Endothelial cell of umbilical vein (primary cell): ENCODE measurements around the gene SLC24A3. TPM values are rescaled to one million over a fixed set of nuclear protein-coding genes. Genes with fewer than 3 reads are reported as not detected.

ENCODE experiments used
- BruUV-seq: library from RNA; stranded (reverse); fragments of 400-500 nt; replicated peaks from 2 replicates; lab custom pipeline; 2021; lab: Mats Ljungman, UMichigan
- CTCF ChIA-PET: fragments of 300-600, 350-600 bp; sonication (Branson Sonifier 250); formaldehyde crosslinking; loops from one replicate; lab custom pipeline; 2021; ENCODE audit warnings: antibody characterized with exemption, inconsistent platforms; lab: Charles Lee
- POLR2A ChIA-PET: fragments of 300-600, 350-600 bp; sonication (Branson Sonifier 250); formaldehyde crosslinking; loops from one replicate; lab custom pipeline; 2021; ENCODE audit warnings: antibody characterized with exemption, inconsistent platforms; lab: Charles Lee
- DNase-seq: peaks from one replicate; pipeline ENCODE4 v3.0.0-alpha.2; 2011; ENCODE audit warnings: low read depth, low spot score
- FAIRE-seq: peaks from 2 replicates; lab custom pipeline; 2011; peaks lifted over from hg19 to GRCh38; lab: Jason Lieb, UNC
- H2AFZ ChIP-seq: 2 replicates; pipeline ENCODE4 v1.6.0; 2012; ENCODE audit warnings: low read depth, low read length, control low read depth, inconsistent platforms
- H3K27ac ChIP-seq: 2 replicates; pipeline ENCODE4 v1.5.1; 2011; ENCODE audit warnings: low read depth, mild to moderate bottlenecking, control low read depth, low read length, moderate library complexity; ENCODE audit not compliant: insufficient read depth
- H3K27me3 ChIP-seq, 2 experiments: 2 replicates each; pipeline versions ENCODE4 v1.6.0 to v1.6.1; 2011; ENCODE audit warnings: low read length in 2 of 2, mixed read lengths in 1 of 2; ENCODE audit not compliant: control insufficient read depth in 2 of 2, insufficient read depth in 2 of 2
- H3K36me3 ChIP-seq, 2 experiments: 2 replicates in 1 of 2; 3 replicates in 1 of 2; pipeline ENCODE4 v1.5.1; 2011; ENCODE audit warnings: low read length in 2 of 2, mild to moderate bottlenecking in 1 of 2, moderate library complexity in 1 of 2; ENCODE audit not compliant: control insufficient read depth in 2 of 2, insufficient read depth in 2 of 2; ENCODE audit errors: extremely low read depth in 1 of 2
- H3K4me1 ChIP-seq: 3 replicates; pipeline ENCODE4 v1.5.1; 2011; ENCODE audit warnings: mild to moderate bottlenecking, low read length; ENCODE audit not compliant: control insufficient read depth, insufficient read depth; ENCODE audit errors: extremely low read depth
- H3K4me2 ChIP-seq: 2 replicates; pipeline ENCODE4 v1.6.1; 2011; ENCODE audit warnings: low read length, control low read depth, mixed read lengths; ENCODE audit not compliant: insufficient read depth
- H3K4me3 ChIP-seq, 3 experiments: fragments of 200-600 bp in 1 of 3; sonication (generic), shearing (Covaris generic) in 1 of 3; replicated peaks in 1 of 3; 2 replicates each; pipeline ENCODE4 v1.5.1; 2011 to 2016; ENCODE audit warnings: control low read depth in 3 of 3, low read length in 3 of 3, mild to moderate bottlenecking in 2 of 3, inconsistent platforms in 1 of 3, low read depth in 1 of 3, moderate library complexity in 1 of 3; ENCODE audit not compliant: insufficient read depth in 1 of 3
- H3K79me2 ChIP-seq: 2 replicates; pipeline ENCODE4 v1.6.0; 2012; ENCODE audit warnings: low read length, inconsistent platforms; ENCODE audit not compliant: control insufficient read depth, insufficient read depth
- H3K9ac ChIP-seq: replicated peaks from 2 replicates; pipeline ENCODE3; 2011; ENCODE audit warnings: low read length, control low read depth; ENCODE audit not compliant: insufficient read depth; ENCODE audit errors: extremely low read depth
- H3K9me1 ChIP-seq: replicated peaks from 3 replicates; pipeline ENCODE4 v1.6.0; 2011; ENCODE audit warnings: mild to moderate bottlenecking, low read length; ENCODE audit not compliant: control insufficient read depth, insufficient read depth; ENCODE audit errors: extremely low read depth
- H3K9me3 ChIP-seq: replicated peaks from 2 replicates; pipeline ENCODE4 v1.5.1; 2012; ENCODE audit warnings: low read length, inconsistent platforms; ENCODE audit not compliant: control insufficient read depth, insufficient read depth
- H4K20me1 ChIP-seq: replicated peaks from 2 replicates; pipeline ENCODE3; 2011; ENCODE audit warnings: mild to moderate bottlenecking, low read length; ENCODE audit not compliant: control insufficient read depth, insufficient read depth; ENCODE audit errors: extremely low read depth
- CTCF ChIP-seq, 2 donors: IDR thresholded peaks; 1 replicate in 1 of 2; 2 replicates in 1 of 2; pipeline ENCODE4 v1.5.1; 2011; ENCODE audit warnings: low read length in 2 of 2, mild to moderate bottlenecking in 2 of 2, moderate library complexity in 2 of 2, control low read depth in 1 of 2, inconsistent platforms in 1 of 2, low read depth in 1 of 2; ENCODE audit not compliant: insufficient read depth in 1 of 2; ENCODE audit errors: extremely low read depth in 1 of 2
- EZH2 ChIP-seq: IDR thresholded peaks from 2 replicates; pipeline ENCODE4 v1.6.1; 2012; ENCODE audit warnings: borderline replicate concordance, low read depth, mild to moderate bottlenecking, moderate library complexity, low read length, inconsistent platforms; ENCODE audit not compliant: severe bottlenecking
- FOS ChIP-seq: IDR thresholded peaks from 2 replicates; pipeline ENCODE4 v1.6.1; 2011; ENCODE audit warnings: mild to moderate bottlenecking, low read length, moderate library complexity, borderline replicate concordance; ENCODE audit not compliant: insufficient read depth
- GATA2 ChIP-seq: IDR thresholded peaks from 2 replicates; pipeline ENCODE4 v1.7.0; 2011; ENCODE audit warnings: low read depth, mild to moderate bottlenecking, moderate library complexity, mixed read lengths, low read length; ENCODE audit not compliant: insufficient read length, insufficient read depth
- JUN ChIP-seq: IDR thresholded peaks from 2 replicates; pipeline ENCODE4 v1.6.1; 2011; ENCODE audit warnings: borderline replicate concordance, low read depth; ENCODE audit not compliant: insufficient read length, insufficient read depth
- MAX ChIP-seq: IDR thresholded peaks from 2 replicates; pipeline ENCODE4 v1.6.1; 2011; ENCODE audit not compliant: insufficient read depth, insufficient read length
- MYC ChIP-seq: IDR thresholded peaks from one replicate; pipeline ENCODE4 v1.6.1; 2011; ENCODE audit warnings: mild to moderate bottlenecking, low read depth, low read length
- POLR2A ChIP-seq: IDR thresholded peaks from 2 replicates; pipeline ENCODE4 v1.6.1; 2012; ENCODE audit warnings: low read depth, mild to moderate bottlenecking, control low read depth, low read length
- POLR2AphosphoS5 ChIP-seq: IDR thresholded peaks from 2 replicates; pipeline ENCODE4 v1.6.1; 2012; ENCODE audit warnings: low read depth, mild to moderate bottlenecking, control low read depth, low read length, moderate library complexity; ENCODE audit not compliant: insufficient read depth
- dilution Hi-C: fragments of 300-500 bp; cut with MboI; formaldehyde crosslinking; loops from one replicate; pipeline ENCODE4 v1.15.0; 2019; ENCODE audit warnings: low sequenced_read_pairs; ENCODE audit not compliant: extremely low pct_ligation_motif_present
- intact Hi-C: fragments of 100-400 bp; cut with micrococcal nuclease; formaldehyde crosslinking; loops from one replicate; pipeline ENCODE4 v1.10.0; 2022
- polyA plus RNA-seq, 4 experiments: library from polyadenylated mRNA; depleted of rRNA in 3 of 4; stranded (reverse) in 3 of 4; unstranded in 1 of 4; fragments of >200 nt; gene quantifications; 2 replicates each; pipeline versions ENCODE4 v1.2.1 to v1.2.3, GENCODE V29; 2011 to 2012; ENCODE audit warnings: missing spikeins in 1 of 4
- total RNA-seq: library from RNA; stranded (reverse); gene quantifications from 2 replicates; pipeline ENCODE4 v1.2.3, GENCODE V29; 2021

The SLC24A3 gene
- total and polyA plus RNA-seq, 2 donors (not counting 3 experiments of a cell fraction or from before 2014, with no cell fraction given) = not detected

GRCh38 chr20:19218411-19218810, 6.0 kb downstream of the SLC24A3 start:
- dilution Hi-C loops (no loop called here), intact Hi-C loops (no loop called here)
- peaks cover 3 to 5% of the 10 kb centered on the region in 2 experiments for H3K27me3 ChIP-seq
- no peaks in the 10 kb centered on the region for H3K9me3 ChIP-seq
- H3K4me2 ChIP-seq = no peak overlapping the region
- no peaks in the 10 kb centered on the region for H3K79me2 ChIP-seq
- TF ChIP-seq MYC (no peak), EZH2 (no peak), MAX (no peak), JUN (no peak), GATA2 (no peak), CTCF (IDR thresholded peaks at IDR 0.05; ENCODE audit: extremely low read depth in 1 of 2, insufficient read depth in 1 of 2, low read depth in 1 of 2, low read length in 2 of 2) (no peak), POLR2A (no peak), POLR2AphosphoS5 (no peak), FOS (no peak)
- no peaks in the 10 kb centered on the region for H3K36me3 ChIP-seq
- no peaks in the 10 kb centered on the region for H3K9me1 ChIP-seq
- H3K27ac ChIP-seq = no peak overlapping the region
- ChIA-PET CTCF (interaction anchor here (1.4 kb wide), 1 partner anchor 12 kb away, joined by 5 read pairs; no protein-coding TSS in a partner anchor), POLR2A (no interaction called here)
- no peak overlapping the region for H3K4me3 ChIP-seq
- DNase-seq (no peak), FAIRE-seq (no peak)
- BruUV-seq = no TSS peak
- H2AFZ ChIP-seq = no peak overlapping the region
- no peak overlapping the region for H3K9ac ChIP-seq
- H4K20me1 ChIP-seq = no peaks in the 10 kb centered on the region
- H3K4me1 ChIP-seq = no peaks in the 10 kb centered on the region
